HepG2 (cell line): ENCODE data around the gene TGM1. TPM values are rescaled to one million over a fixed set of nuclear protein-coding genes. Genes with fewer than 3 reads are reported as not detected.

Source experiments
- CHD2 ChIP-seq: IDR thresholded peaks from 2 replicates; pipeline ENCODE4 v1.6.1; 2011; ENCODE audit warnings: low read depth, low read length, improper control_type of control experiment
- FOXP1 ChIP-seq, 2 experiments: fragments of 450-650 bp in 1 of 2; IDR thresholded peaks; 2 replicates each; pipeline ENCODE4 v1.6.1; 2017 to 2018; ENCODE audit warnings: antibody characterized with exemption in 1 of 2
- GLI4 ChIP-seq: sonication (generic); formaldehyde crosslinking; IDR thresholded peaks from 2 replicates; pipeline ENCODE4 v1.5.1; 2020; ENCODE audit warnings: missing genetic modification reagents, mild to moderate bottlenecking, moderate library complexity, borderline replicate concordance
- HIVEP1 ChIP-seq: sonication (generic); formaldehyde crosslinking; IDR thresholded peaks from 2 replicates; pipeline ENCODE4 v1.4.0; 2020; ENCODE audit warnings: mild to moderate bottlenecking, missing genetic modification reagents
- MIXL1 ChIP-seq: IDR thresholded peaks from 2 replicates; pipeline ENCODE4 v1.6.1; 2016
- NKX3-1 ChIP-seq: sonication (generic); formaldehyde crosslinking; IDR thresholded peaks from 2 replicates; pipeline ENCODE4 v1.5.0; 2020; ENCODE audit warnings: missing genetic modification reagents
- ZC3H4 ChIP-seq: sonication (generic); formaldehyde crosslinking; IDR thresholded peaks from 2 replicates; pipeline ENCODE4 v1.4.0; 2020; ENCODE audit warnings: missing genetic modification reagents, borderline replicate concordance
- ZFX ChIP-seq: sonication (generic); formaldehyde crosslinking; IDR thresholded peaks from 2 replicates; pipeline ENCODE4 v1.4.0; 2020; ENCODE audit warnings: mild to moderate bottlenecking, low read depth, missing genetic modification reagents, moderate library complexity
- ZNF350 ChIP-seq: sonication (generic); formaldehyde crosslinking; IDR thresholded peaks from 2 replicates; pipeline ENCODE4 v1.4.0; 2020; ENCODE audit warnings: mild to moderate bottlenecking, low read depth, missing genetic modification reagents, borderline replicate concordance
- ZNF567 ChIP-seq: sonication (generic); formaldehyde crosslinking; IDR thresholded peaks from 2 replicates; pipeline ENCODE4 v1.8.1; 2023; ENCODE audit warnings: mild to moderate bottlenecking, missing genetic modification reagents, borderline replicate concordance
- ZNF816 ChIP-seq: sonication (generic); formaldehyde crosslinking; IDR thresholded peaks from 2 replicates; pipeline ENCODE4 v1.8.0; 2022; ENCODE audit warnings: missing genetic modification reagents, mild to moderate bottlenecking, borderline replicate concordance
- polyA plus RNA-seq, 8 experiments: library from polyadenylated mRNA; depleted of rRNA in 3 of 8; stranded (reverse) in 7 of 8; unstranded in 1 of 8; fragments of >200 nt; fragmentation: Illumina TruSeq in 4 of 8; extraction: Trizol in 4 of 8; gene quantifications; 2 replicates each; pipeline versions ENCODE4 v1.2.1 to v1.2.3, GENCODE V29; 2011 to 2016; ENCODE audit warnings: low read depth in 4 of 8, missing spikeins in 1 of 8, mixed read lengths in 1 of 8; ENCODE audit not compliant: insufficient read depth in 1 of 8
- total RNA-seq, 5 experiments: library from RNA; depleted of rRNA; stranded (reverse); fragments of >200 nt; fragmentation: Illumina TruSeq; extraction: Trizol; gene quantifications; 2 replicates each; pipeline ENCODE4 v1.2.3, GENCODE V29; 2016; ENCODE audit warnings: low read depth in 1 of 5
- TF ChIP-seq, protein P1 (sequence below): sonication (generic); formaldehyde crosslinking; IDR thresholded peaks from 2 replicates; pipeline ENCODE4 v1.8.0; 2023; ENCODE audit warnings: mild to moderate bottlenecking, missing genetic modification reagents
- TF ChIP-seq, protein P2 (sequence below): sonication (generic); formaldehyde crosslinking; IDR thresholded peaks from 2 replicates; pipeline ENCODE4 v1.4.0; 2020; ENCODE audit warnings: missing genetic modification reagents
- TF ChIP-seq, protein P3 (sequence below): sonication (generic); formaldehyde crosslinking; IDR thresholded peaks from 2 replicates; pipeline ENCODE4 v1.4.0; 2020; ENCODE audit warnings: missing genetic modification reagents
- TF ChIP-seq, protein P4 (sequence below): sonication (generic); formaldehyde crosslinking; IDR thresholded peaks from 2 replicates; pipeline ENCODE4 v1.5.0; 2020; ENCODE audit warnings: mild to moderate bottlenecking, missing genetic modification reagents, borderline replicate concordance

Gene TGM1
- total and polyA plus RNA-seq, 2 of the 13 experiments (the other 11 are each of a cell fraction or from before 2014, with no cell fraction given), result 3.2 to 10.6 TPM

DNA sequence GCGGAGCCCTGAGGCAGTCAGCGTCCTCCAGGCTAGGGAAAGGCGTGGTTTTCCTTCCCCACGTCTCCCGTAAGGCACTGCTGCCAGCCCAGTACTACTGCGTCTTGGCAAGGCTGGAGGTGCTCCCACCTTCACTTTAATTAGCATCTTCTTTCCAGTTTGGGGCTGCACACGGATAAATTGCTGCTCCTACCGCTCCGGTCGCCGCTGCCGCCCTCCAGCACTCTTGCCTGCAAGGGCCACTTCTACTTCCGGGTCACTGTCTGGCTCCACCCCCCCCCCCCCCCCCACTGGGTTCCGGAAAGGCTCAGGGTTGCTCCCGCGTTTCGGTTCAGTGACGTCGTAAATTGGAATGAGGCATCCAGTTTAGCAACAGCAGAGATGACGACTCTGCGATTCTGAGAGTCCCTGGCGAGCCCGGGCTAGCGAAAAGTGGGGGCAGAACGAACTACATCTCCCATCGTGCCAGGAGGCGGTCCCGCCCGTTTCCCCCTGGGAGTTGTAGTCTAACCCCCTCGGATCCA, 30.8 kb downstream of the TGM1 start, which contains the start of gene NEDD8 (continued):
- TF ChIP-seq, protein P1, sequence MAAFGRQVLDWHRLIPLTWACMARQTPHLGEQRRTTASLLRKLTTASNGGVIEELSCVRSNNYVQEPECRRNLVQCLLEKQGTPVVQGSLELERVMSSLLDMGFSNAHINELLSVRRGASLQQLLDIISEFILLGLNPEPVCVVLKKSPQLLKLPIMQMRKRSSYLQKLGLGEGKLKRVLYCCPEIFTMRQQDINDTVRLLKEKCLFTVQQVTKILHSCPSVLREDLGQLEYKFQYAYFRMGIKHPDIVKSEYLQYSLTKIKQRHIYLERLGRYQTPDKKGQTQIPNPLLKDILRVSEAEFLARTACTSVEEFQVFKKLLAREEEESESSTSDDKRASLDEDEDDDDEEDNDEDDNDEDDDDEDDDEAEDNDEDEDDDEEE (CRISPR knock-in tag), result no peak
- TF ChIP-seq ZNF350 (CRISPR knock-in tag), result peak; percentile 85
- peak; percentile 70; the same call in 1 of the 2 replicates for TF ChIP-seq ZC3H4 (CRISPR knock-in tag)
- peak; percentile 93; the same call in 1 of the 2 replicates for TF ChIP-seq GLI4 (CRISPR knock-in tag)
- no peak for TF ChIP-seq FOXP1 (IDR thresholded peaks at IDR 0.05)
- peak; percentile 16; the same call in 1 of the 2 replicates for TF ChIP-seq FOXP1 (CRISPR knock-in tag; IDR thresholded peaks at IDR 0.05)
- peak; percentile 35; the same call in 1 of the 2 replicates for TF ChIP-seq ZNF567 (CRISPR knock-in tag)
- TF ChIP-seq CHD2, result peak; percentile 51; the same call in 1 of the 2 replicates
- TF ChIP-seq ZFX (CRISPR knock-in tag), result peak; percentile 91
- peak; percentile 83; the same call in 1 of the 2 replicates for TF ChIP-seq ZNF816 (CRISPR knock-in tag)
- TF ChIP-seq, protein P2, sequence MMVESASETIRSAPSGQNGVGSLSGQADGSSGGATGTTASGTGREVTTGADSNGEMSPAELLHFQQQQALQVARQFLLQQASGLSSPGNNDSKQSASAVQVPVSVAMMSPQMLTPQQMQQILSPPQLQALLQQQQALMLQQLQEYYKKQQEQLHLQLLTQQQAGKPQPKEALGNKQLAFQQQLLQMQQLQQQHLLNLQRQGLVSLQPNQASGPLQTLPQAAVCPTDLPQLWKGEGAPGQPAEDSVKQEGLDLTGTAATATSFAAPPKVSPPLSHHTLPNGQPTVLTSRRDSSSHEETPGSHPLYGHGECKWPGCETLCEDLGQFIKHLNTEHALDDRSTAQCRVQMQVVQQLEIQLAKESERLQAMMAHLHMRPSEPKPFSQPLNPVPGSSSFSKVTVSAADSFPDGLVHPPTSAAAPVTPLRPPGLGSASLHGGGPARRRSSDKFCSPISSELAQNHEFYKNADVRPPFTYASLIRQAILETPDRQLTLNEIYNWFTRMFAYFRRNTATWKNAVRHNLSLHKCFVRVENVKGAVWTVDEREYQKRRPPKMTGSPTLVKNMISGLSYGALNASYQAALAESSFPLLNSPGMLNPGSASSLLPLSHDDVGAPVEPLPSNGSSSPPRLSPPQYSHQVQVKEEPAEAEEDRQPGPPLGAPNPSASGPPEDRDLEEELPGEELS (CRISPR knock-in tag), result no peak; the same call in 1 of the 2 replicates
- TF ChIP-seq, protein P3, sequence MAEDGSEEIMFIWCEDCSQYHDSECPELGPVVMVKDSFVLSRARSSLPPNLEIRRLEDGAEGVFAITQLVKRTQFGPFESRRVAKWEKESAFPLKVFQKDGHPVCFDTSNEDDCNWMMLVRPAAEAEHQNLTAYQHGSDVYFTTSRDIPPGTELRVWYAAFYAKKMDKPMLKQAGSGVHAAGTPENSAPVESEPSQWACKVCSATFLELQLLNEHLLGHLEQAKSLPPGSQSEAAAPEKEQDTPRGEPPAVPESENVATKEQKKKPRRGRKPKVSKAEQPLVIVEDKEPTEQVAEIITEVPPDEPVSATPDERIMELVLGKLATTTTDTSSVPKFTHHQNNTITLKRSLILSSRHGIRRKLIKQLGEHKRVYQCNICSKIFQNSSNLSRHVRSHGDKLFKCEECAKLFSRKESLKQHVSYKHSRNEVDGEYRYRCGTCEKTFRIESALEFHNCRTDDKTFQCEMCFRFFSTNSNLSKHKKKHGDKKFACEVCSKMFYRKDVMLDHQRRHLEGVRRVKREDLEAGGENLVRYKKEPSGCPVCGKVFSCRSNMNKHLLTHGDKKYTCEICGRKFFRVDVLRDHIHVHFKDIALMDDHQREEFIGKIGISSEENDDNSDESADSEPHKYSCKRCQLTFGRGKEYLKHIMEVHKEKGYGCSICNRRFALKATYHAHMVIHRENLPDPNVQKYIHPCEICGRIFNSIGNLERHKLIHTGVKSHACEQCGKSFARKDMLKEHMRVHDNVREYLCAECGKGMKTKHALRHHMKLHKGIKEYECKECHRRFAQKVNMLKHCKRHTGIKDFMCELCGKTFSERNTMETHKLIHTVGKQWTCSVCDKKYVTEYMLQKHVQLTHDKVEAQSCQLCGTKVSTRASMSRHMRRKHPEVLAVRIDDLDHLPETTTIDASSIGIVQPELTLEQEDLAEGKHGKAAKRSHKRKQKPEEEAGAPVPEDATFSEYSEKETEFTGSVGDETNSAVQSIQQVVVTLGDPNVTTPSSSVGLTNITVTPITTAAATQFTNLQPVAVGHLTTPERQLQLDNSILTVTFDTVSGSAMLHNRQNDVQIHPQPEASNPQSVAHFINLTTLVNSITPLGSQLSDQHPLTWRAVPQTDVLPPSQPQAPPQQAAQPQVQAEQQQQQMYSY (CRISPR knock-in tag), result no peak
- TF ChIP-seq, protein P4, sequence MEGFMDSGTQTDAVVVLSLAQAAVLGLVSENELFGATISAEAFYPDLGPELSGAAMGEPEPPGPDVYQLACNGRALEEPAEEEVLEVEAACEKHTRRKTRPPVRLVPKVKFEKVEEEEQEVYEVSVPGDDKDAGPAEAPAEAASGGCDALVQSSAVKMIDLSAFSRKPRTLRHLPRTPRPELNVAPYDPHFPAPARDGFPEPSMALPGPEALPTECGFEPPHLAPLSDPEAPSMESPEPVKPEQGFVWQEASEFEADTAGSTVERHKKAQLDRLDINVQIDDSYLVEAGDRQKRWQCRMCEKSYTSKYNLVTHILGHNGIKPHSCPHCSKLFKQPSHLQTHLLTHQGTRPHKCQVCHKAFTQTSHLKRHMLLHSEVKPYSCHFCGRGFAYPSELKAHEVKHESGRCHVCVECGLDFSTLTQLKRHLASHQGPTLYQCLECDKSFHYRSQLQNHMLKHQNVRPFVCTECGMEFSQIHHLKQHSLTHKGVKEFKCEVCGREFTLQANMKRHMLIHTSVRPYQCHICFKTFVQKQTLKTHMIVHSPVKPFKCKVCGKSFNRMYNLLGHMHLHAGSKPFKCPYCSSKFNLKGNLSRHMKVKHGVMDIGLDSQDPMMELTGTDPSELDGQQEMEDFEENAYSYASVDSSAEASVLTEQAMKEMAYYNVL (CRISPR knock-in tag), result no peak; the same call in 1 of the 2 replicates
- TF ChIP-seq HIVEP1 (CRISPR knock-in tag), result peak; percentile 38; the same call in 1 of the 2 replicates
- TF ChIP-seq MIXL1 (CRISPR knock-in tag), result peak; percentile 13; the same call in 1 of the 2 replicates
- TF ChIP-seq NKX3-1 (CRISPR knock-in tag), result no peak
